NCI-H82 (cell line): ENCODE results near the gene ZC3H18.

Source experiments
- DNase-seq: peaks from one replicate; lab custom pipeline; 2025; lab: John Stamatoyannopoulos, UW

ZC3H18 gene

GRCh38 chr16:88581033-88581432 lies 10.8 kb downstream of the ZC3H18 start:
- DNase-seq, result no peak

GRCh38 chr16:88582912-88583575 lies 12.8 kb downstream of the ZC3H18 start:
- DNase-seq, result no peak

GRCh38 chr16:88584676-88585075 lies 14.5 kb downstream of the ZC3H18 start:
- no peak for DNase-seq

- DNase-seq, result no peak
Observed at GRCh38 chr16:88585269-88585668, 15.1 kb downstream of the ZC3H18 start.

GRCh38 chr16:88585927-88586581 lies 15.9 kb downstream of the ZC3H18 start:
- DNase-seq, result no peak

GRCh38 chr16:88588148-88588547 lies 17.9 kb downstream of the ZC3H18 start:
- DNase-seq, result no peak

GRCh38 chr16:88588754-88589153 lies 18.6 kb downstream of the ZC3H18 start:
- no peak for DNase-seq

- no peak for DNase-seq
Observed at GRCh38 chr16:88589441-88589840, 19.2 kb downstream of the ZC3H18 start.

GRCh38 chr16:88591577-88592021 lies 21.4 kb downstream of the ZC3H18 start:
- no peak for DNase-seq

- no peak for DNase-seq
Observed at GRCh38 chr16:88593061-88593460, 22.9 kb downstream of the ZC3H18 start.

- DNase-seq, result no peak
Observed at GRCh38 chr16:88593489-88593888, 23.3 kb downstream of the ZC3H18 start.

- no peak for DNase-seq
Observed at GRCh38 chr16:88593910-88594309, 23.7 kb downstream of the ZC3H18 start.

- no peak for DNase-seq
Observed at GRCh38 chr16:88595101-88595500, 24.9 kb downstream of the ZC3H18 start.

- DNase-seq, result no peak
Observed at GRCh38 chr16:88595921-88596320, 25.7 kb downstream of the ZC3H18 start.

GRCh38 chr16:88596483-88596882 lies 26.3 kb downstream of the ZC3H18 start:
- no peak for DNase-seq

- no peak for DNase-seq
Observed at GRCh38 chr16:88597856-88598491, 27.8 kb downstream of the ZC3H18 start.

- no peak for DNase-seq
Observed at GRCh38 chr16:88599092-88599733, 29.0 kb downstream of the ZC3H18 start.

GRCh38 chr16:88599825-88600538 lies 29.8 kb downstream of the ZC3H18 start:
- no peak for DNase-seq

- DNase-seq, result no peak
Observed at GRCh38 chr16:88600539-88600896, 30.3 kb downstream of the ZC3H18 start.

GRCh38 chr16:88601313-88602036 lies 31.3 kb downstream of the ZC3H18 start:
- DNase-seq, result no peak

GRCh38 chr16:88602091-88602490 lies 31.9 kb downstream of the ZC3H18 start:
- DNase-seq, result no peak
